Ascending aorta (tissue), 2 donors: Measurements from ENCODE around the gene ANGPTL2. TPM values are rescaled to one million over a fixed set of nuclear protein-coding genes. Genes with fewer than 3 reads are reported as not detected.

Experiments used
- DNase-seq, 2 donors: peaks; one replicate each; pipeline ENCODE4 v3.0.0-alpha.2; 2019; ENCODE audit warnings: low spot score in 2 of 2
- H3K27ac ChIP-seq, 2 donors: fragments of 200-600 bp; sonication (generic); one replicate each; pipeline ENCODE4 v1.5.1; 2016 to 2017; ENCODE audit warnings: mild to moderate bottlenecking in 1 of 2
- H3K27me3 ChIP-seq: fragments of 200-600 bp; sonication (generic); one replicate; pipeline ENCODE4 v1.5.1; 2017
- H3K36me3 ChIP-seq, 2 donors: fragments of 200-600 bp; sonication (generic); one replicate each; pipeline ENCODE4 v1.5.1; 2016
- H3K4me1 ChIP-seq, 2 donors: fragments of 200-600 bp; sonication (generic); one replicate each; pipeline ENCODE4 v1.5.1; 2016 to 2017; ENCODE audit warnings: mild to moderate bottlenecking in 1 of 2
- H3K4me3 ChIP-seq, 2 donors: fragments of 200-600 bp; sonication (generic); one replicate each; pipeline ENCODE4 v1.5.1; 2016 to 2017; ENCODE audit warnings: mild to moderate bottlenecking in 1 of 2
- H3K9me3 ChIP-seq, 2 donors: fragments of 200-600 bp; sonication (generic); one replicate each; pipeline ENCODE4 v1.5.1; 2016
- intact Hi-C: fragments of 100-400 bp; cut with DNase I; formaldehyde crosslinking; loops from one replicate; pipeline ENCODE4 v1.15.1; 2023
- total RNA-seq: library from RNA; depleted of rRNA; stranded (reverse); fragments of >200 nt; gene quantifications from one replicate; pipeline ENCODE4 v1.1.0, GENCODE V29; 2016
- TF ChIP-seq, protein P1 (sequence below), 3 experiments: fragments of 200-600 bp in 2 of 3; fragments of 450-650 bp in 1 of 3; sonication (generic) in 2 of 3; IDR thresholded peaks; one replicate each; pipeline ENCODE4 v1.5.1; 2016 to 2019; ENCODE audit warnings: antibody characterized with exemption in 3 of 3, mild to moderate bottlenecking in 1 of 3, moderate library complexity in 1 of 3

ANGPTL2 gene
- total RNA-seq, 1 donor from 2014 or later = 19.6 TPM

DNA sequence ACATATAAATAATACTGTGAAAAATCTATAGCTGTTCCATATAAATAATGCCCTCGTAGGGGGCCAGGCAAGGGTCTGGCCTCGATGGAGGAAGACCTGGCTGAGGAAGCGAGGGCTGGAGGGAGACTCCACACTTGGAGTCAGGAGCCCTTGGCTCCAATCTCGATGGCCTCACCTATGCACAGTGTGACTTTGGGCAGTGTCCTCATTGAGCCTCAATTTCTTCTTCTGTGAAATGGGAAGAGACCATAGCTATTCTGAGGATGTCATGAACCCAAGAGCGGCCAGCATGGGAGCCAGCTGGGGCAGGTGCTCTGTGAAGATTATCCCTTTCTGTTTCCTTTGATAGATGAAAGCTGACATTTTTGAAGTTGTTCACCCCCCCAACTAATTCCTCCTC is 24.8 kb downstream of the ANGPTL2 start:
- H3K9me3 ChIP-seq = no peaks in the 10 kb centered on the region
- H3K4me3 ChIP-seq = no peak overlapping the region
- H3K36me3 ChIP-seq = peaks cover 0 to 10% of the 10 kb centered on the region in 2 donors
- no peaks in the 10 kb centered on the region for H3K4me1 ChIP-seq
- no peak for DNase-seq
- intact Hi-C loops = no loop called here
- no peaks in the 10 kb centered on the region for H3K27me3 ChIP-seq
- no peak overlapping the region for H3K27ac ChIP-seq
- TF ChIP-seq, protein P1, sequence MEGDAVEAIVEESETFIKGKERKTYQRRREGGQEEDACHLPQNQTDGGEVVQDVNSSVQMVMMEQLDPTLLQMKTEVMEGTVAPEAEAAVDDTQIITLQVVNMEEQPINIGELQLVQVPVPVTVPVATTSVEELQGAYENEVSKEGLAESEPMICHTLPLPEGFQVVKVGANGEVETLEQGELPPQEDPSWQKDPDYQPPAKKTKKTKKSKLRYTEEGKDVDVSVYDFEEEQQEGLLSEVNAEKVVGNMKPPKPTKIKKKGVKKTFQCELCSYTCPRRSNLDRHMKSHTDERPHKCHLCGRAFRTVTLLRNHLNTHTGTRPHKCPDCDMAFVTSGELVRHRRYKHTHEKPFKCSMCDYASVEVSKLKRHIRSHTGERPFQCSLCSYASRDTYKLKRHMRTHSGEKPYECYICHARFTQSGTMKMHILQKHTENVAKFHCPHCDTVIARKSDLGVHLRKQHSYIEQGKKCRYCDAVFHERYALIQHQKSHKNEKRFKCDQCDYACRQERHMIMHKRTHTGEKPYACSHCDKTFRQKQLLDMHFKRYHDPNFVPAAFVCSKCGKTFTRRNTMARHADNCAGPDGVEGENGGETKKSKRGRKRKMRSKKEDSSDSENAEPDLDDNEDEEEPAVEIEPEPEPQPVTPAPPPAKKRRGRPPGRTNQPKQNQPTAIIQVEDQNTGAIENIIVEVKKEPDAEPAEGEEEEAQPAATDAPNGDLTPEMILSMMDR (IDR thresholded peaks at IDR 0.05) = no peak

GRCh38 chr9:127096208-127096607 is 26.2 kb downstream of the ANGPTL2 start:
- peaks cover 0 to 21% of the 10 kb centered on the region in 2 donors for H3K36me3 ChIP-seq
- no peaks in the 10 kb centered on the region for H3K4me1 ChIP-seq
- TF ChIP-seq, protein P1 (IDR thresholded peaks at IDR 0.05) = no peak
- no peak for DNase-seq
- no peak overlapping the region for H3K4me3 ChIP-seq
- intact Hi-C loops = no loop called here
- no peak overlapping the region for H3K27ac ChIP-seq
- H3K27me3 ChIP-seq = no peaks in the 10 kb centered on the region
- H3K9me3 ChIP-seq = no peaks in the 10 kb centered on the region

DNA sequence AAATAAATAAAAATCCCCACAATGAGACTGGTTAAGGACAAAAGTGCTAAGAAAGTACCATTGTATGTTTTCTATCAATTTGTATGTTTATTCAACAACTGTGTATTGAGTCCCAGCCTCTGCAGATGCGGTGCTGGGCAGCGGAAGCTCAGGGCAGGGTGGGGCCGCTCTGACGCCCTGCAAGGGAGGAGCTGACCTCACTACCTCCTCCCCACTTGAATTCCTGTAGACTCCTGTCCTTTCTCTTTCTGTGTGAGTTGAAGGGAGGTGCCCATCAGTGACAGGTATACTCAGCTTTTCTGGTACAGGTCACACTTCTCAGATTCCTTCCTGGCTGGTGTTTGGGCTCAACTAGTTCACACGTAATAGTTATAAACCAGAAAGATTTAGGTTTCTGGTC is 27.0 kb downstream of the ANGPTL2 start:
- Histone ChIP-seq H3K27ac (no peak overlapping the region), H3K9me3 (no peaks in the 10 kb centered on the region), H3K4me3 (no peak overlapping the region), H3K4me1 (no peaks in the 10 kb centered on the region), H3K27me3 (no peaks in the 10 kb centered on the region), H3K36me3 (peaks cover 0 to 23% of the 10 kb centered on the region in 2 donors)
- intact Hi-C loops = no loop called here
- DNase-seq = no peak
- TF ChIP-seq, protein P1 (IDR thresholded peaks at IDR 0.05) = no peak

DNA sequence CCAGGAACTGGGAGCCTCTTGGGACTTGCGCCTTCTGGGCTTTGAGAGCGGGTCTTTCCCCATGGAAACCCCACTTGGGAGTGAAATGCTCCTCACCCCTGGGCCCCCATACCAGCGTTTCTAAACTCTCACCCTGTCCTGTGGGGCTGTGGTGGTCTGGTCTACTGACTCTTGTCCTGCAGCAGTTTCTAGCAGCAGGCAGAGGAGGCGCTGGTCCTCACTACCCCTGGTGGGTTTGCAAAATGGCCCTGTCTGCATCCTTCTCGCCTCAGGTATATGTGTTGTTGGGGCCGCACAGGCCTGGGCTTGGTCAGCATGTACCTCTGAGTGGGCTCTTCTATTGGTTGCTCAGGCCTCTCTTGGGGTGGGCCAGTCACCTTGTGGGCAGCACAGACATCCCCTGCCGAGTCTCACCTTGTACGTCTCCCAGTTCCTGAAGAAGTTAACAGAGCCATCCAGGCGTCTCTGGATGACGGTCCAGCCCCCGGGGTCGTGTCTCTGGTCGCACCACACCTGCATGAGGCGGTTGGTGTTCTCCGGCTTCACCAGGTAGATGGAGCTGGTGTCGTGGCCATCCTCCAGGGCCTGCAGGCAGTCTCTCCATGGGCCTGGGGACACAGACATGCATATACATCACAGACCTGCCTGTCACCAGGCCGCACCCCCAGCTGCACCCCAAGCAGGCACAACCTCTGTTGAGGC is 29.0 kb downstream of the ANGPTL2 start:
- Histone ChIP-seq H3K4me3 (no peak overlapping the region), H3K27me3 (no peaks in the 10 kb centered on the region), H3K27ac (no peak overlapping the region), H3K4me1 (peaks cover 3 to 8% of the 10 kb centered on the region in 2 donors), H3K9me3 (no peaks in the 10 kb centered on the region), H3K36me3 (peaks cover 3 to 28% of the 10 kb centered on the region in 2 donors)
- TF ChIP-seq, protein P1 (IDR thresholded peaks at IDR 0.05) = no peak
- intact Hi-C loops = no loop called here
- peak in 1 of 2 donors; percentile 54 for DNase-seq

GRCh38 chr9:127092041-127092608 is 30.3 kb downstream of the ANGPTL2 start:
- TF ChIP-seq, protein P1 (IDR thresholded peaks at IDR 0.05) = no peak
- H3K9me3 ChIP-seq = no peaks in the 10 kb centered on the region
- H3K27ac ChIP-seq = no peak overlapping the region
- no peak for DNase-seq
- H3K4me1 ChIP-seq = peaks cover 3 to 8% of the 10 kb centered on the region in 2 donors
- no peaks in the 10 kb centered on the region for H3K27me3 ChIP-seq
- intact Hi-C loops = no loop called here
- no peak overlapping the region for H3K4me3 ChIP-seq
- peaks cover 3 to 33% of the 10 kb centered on the region in 2 donors for H3K36me3 ChIP-seq
